Activated T-cell treated with anti-CD3 and anti-CD28 coated beads, Interleukin-2, amount 50 U/mL, for 48 hours (primary cell): ENCODE data around the gene BST1.

Source experiments
- DNase-seq, 2 experiments: peaks; one replicate each; pipeline ENCODE4 v3.0.0-alpha.2; 2020

The BST1 gene

GRCh38 chr4:15702941-15703403 lies at the start of gene BST1:
Gene BST1 (plus strand): TSS chr4:15703065. CDS start chr4:15703145, 80 bp downstream.
- DNase-seq = peak; percentile 68 to 70

GRCh38 chr4:15653420-15653819 lies 49.4 kb upstream of the BST1 start:
- DNase-seq = no peak

DNA sequence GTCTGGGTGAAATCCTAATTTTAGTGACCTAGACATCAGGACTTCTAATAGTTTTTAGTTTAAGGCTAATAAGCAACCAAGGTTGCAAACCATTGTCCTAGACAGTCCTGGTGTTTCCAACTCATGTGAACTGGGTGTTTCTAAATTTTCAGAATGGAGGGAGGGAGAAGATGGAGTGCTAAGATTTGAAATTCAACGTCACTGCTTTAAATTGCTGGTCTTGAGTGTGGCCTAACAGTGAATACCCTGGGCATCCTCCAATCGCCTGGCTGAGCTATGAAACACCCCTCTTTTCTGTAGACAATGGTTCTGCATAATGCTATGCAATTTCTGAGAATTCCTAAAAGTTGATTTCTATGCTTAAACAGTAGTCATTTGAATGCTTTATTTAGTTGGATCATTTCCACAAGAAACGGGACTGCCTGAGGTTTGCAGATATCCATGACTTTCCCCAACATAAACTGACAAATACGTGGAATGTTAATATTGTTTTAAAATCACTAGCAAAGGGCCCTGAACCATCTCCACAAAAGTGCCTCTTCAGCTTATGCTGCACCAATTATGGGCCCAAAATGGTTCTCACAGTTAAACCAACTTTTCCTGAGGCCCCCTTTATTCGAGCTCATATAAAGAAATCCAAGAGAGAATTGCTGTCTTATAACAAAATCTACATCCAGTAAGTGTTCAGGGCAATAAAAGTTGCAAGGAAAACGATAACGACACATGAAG lies 48.8 kb upstream of the BST1 start:
- no peak for DNase-seq

DNA sequence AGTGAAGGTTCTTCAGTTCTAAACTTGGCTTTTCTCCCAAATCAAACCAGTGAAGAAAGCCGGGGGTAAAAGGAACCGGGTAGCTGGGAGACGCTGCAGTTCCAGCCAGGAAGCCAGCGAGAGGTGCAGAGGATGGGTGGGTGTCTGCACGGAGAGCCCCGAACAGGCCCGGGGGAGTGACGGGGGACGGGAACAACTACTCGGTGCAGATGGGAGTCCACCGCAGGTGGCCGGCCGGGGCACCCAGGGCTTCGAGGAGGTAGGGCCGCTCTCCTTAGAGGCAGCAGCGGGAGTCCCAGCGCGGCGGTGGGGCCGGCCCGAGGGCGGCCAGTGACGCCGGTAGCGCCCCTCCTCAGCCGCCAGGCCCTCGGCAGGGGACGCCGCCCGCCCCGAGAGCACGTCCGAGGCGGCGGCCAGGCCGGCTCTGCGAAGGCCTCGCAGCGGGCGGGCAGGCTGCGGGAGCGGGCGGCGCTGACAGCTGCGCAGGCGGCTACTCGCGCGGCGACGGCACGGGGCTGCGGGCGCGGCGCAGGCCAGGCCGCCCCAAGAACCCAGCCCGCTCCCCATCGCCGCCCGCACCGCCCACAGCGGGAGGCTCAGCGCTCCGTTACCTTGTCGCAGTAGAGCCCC lies 48.2 kb upstream of the BST1 start:
- DNase-seq = peak; percentile 64 to 69

GRCh38 chr4:15655223-15656037 lies 47.4 kb upstream of the BST1 start, which contains the start of gene FBXL5:
Gene FBXL5 (minus strand): TSS chr4:15655357. CDS start chr4:15655287, 70 bp downstream.
- DNase-seq = peak; percentile 85 to 89

- DNase-seq = no peak
These were observed 46.8 kb upstream of the BST1 start for GRCh38 chr4:15656038-15656470.

DNA sequence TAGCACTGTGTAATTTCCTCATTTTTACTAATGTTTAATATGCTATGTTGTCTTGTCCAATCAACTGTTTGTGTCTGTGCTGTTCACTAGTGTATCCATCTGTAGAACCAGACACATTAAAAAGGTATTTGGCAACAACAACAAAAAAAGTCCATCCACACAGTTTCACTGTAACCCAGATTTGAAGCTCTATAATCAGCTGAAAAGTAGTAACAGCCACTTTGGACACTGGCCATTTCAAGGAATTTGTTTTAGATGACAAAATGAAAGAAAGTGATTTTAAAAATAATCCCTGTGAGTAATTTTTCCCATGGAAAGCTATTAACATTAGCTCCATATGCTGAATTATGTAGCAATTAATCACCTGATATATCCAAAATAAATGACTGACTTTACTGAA lies 45.5 kb upstream of the BST1 start:
- no peak for DNase-seq

- DNase-seq = no peak
These were observed 44.6 kb upstream of the BST1 start for GRCh38 chr4:15658136-15658770.

DNA sequence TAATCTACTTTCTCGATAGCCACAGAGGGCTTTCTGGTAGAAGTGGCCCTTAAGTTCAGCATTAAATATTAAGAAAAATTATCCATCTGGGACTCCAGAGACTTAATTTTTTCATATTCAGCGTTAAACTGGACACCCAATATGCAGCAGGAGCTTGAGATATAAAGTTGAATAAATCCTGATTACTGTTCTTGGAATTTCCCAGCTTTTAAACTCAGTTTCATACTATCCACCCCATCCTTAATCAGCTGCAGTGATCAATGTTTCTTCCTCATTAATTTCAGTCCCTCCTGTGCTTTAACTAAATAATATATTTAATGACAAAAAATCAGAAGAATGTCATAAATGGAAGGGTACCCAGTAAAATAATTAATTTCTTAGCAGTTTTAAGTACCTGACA lies 44.1 kb upstream of the BST1 start:
- no peak for DNase-seq

- no peak for DNase-seq
These were observed 42.9 kb upstream of the BST1 start for GRCh38 chr4:15659768-15660570.

DNA sequence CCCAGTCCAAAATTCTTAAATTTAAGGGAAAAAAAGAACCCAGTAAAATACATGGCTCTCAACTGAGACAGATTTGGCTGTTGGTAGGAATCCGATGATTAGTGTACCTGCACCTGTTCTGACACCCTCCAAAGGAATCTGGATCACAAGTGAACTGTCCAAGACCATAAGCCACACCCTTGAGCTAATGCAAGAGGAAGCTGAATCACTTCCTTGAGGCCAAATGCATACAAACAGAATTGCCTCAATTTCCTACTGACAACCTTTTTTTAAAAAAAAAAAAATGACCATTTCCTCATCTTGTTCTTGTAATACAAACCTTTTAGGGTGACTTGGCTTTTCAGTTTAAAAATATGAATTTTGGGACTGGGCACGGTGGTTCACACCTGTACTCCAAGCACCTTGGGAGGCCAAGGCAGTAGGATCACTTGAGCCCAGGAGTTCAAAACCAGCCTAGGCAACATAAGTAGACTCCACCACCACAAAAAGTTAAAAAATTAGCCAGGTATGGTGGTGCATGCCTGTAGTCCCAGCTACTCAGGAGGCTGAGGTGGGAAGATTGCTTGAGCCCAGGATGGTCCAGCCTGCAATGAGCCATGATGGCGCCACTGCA lies 37.0 kb upstream of the BST1 start:
- DNase-seq = no peak

- DNase-seq = no peak
These were observed 35.9 kb upstream of the BST1 start for GRCh38 chr4:15667006-15667405.

DNA sequence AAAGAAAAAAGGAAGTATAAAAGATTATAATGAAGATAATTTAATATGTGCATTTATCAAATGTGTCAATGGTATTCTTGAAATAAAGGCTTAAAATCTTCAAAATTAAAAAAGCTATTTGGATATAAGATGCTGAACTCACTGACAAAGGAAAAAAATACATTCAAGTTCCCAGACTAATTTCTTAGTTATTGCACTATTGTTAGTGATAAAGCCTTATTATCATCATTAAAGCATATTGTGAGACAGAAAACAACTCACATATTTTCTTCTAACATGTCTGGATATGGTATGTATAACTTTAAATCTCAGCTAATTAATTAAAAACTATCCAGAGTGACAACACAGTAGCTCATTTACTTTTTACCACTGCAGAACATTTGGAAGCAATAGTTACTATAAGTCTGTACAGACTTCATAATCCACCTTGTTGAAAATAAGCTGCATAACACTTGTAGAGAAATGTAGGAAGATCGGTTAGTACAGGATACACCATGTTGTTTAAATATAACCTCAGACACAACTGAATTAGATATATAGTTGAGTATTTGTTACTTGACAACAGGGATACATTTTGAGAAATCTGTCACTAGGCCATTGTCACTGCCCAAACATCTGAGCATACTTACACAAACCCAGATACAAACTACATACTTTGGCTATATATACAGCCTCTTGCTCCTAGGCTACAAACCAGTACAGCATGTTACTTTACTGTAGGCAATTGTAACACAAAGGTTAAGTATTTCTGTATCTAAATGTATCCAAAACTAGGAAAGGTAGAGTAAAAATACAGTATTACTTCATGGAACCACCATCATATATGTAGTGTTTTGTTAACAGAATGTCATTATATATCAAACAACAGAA lies 34.1 kb upstream of the BST1 start:
- no peak for DNase-seq

DNA sequence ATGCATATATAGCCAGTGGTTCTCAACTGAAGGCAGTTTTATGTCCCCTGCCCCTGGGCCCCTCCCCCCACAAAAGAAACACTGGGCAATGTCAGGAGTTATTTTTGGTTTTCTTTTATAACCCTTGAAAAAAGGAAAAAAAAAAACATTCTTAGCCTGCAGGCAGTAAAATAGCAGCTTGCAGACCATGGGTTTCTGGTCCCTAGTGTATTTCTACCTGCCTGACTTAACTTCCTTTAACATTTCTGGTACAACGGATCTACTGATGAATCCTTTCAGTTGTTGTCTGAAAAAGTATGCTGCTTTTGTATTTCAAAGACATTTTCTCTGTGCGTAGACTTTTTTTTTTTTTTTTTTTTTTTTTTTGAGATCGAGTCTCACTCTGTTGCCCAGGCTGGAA lies 32.3 kb upstream of the BST1 start:
- DNase-seq = no peak

GRCh38 chr4:15672101-15672500 lies 30.8 kb upstream of the BST1 start:
- DNase-seq = no peak

DNA sequence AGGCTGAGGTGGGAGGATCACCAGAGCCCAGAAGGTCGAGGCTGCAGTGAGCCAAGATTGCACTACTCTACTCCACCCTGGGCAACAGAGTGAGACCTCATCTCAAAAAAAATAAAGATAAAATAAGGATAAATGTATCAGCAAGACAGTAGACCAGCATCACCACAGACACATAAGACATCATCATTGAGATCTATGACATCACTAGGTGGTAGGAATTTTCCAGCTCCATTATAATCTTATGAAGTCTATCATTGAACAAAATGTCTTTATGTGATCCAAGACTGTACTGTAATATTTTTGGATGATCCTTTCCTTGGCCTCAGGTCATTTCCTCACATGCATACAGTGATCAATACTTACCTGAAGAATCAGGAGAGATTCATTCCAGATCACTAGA lies 29.5 kb upstream of the BST1 start:
- no peak for DNase-seq

GRCh38 chr4:15674046-15674445 lies 28.8 kb upstream of the BST1 start:
- DNase-seq = no peak

- DNase-seq = no peak
These were observed 27.9 kb upstream of the BST1 start for GRCh38 chr4:15674926-15675325.

DNA sequence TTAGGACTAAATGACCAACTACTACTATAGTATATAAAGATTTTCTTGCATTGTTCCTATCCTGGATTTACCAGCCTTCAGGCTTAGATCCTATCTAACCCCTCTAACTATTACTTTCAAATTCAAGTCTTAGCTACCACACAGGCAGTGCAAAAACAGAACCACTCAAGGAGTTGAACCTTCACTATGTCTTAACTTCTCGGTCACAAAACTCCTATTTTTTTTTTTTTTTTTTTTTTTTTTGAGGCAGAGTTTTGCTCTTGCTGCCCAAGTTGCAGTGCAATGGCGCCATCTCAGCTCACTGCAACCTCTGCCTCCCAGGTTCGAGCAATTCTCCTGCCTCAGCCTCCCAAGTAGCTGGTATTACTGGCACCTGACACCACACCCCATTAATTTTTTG lies 27.5 kb upstream of the BST1 start:
- no peak for DNase-seq

GRCh38 chr4:15676039-15676438 lies 26.8 kb upstream of the BST1 start:
- DNase-seq = no peak

- DNase-seq = no peak
These were observed 26.0 kb upstream of the BST1 start for GRCh38 chr4:15676899-15677298.
